Suprapubic skin (tissue), 4 donors: ENCODE results near the gene OMG. TPM values are rescaled to one million over a fixed set of nuclear protein-coding genes. Genes with fewer than 3 reads are reported as not detected.
"Not testable (repeated sequence)": the region's sequence is repeated elsewhere in the genome, so short reads cannot be mapped to it uniquely, and the experiment has no call there.

ENCODE experiments used
- DNase-seq, 2 donors: peaks; one replicate each; pipeline ENCODE4 v3.0.0-alpha.2; 2019; ENCODE audit warnings: low spot score in 2 of 2
- H3K27ac ChIP-seq: fragments of 200-600 bp; sonication (generic); one replicate; pipeline ENCODE4 v1.5.1; 2019
- H3K27me3 ChIP-seq: fragments of 200-600 bp; sonication (generic); one replicate; pipeline ENCODE4 v1.5.1; 2019
- H3K36me3 ChIP-seq: fragments of 200-600 bp; sonication (generic); one replicate; pipeline ENCODE4 v1.5.1; 2019
- H3K4me1 ChIP-seq: fragments of 200-600 bp; sonication (generic); one replicate; pipeline ENCODE4 v1.5.1; 2019
- H3K4me3 ChIP-seq: fragments of 200-600 bp; sonication (generic); one replicate; pipeline ENCODE4 v1.5.1; 2019; ENCODE audit warnings: mild to moderate bottlenecking
- H3K9me3 ChIP-seq: fragments of 200-600 bp; sonication (generic); one replicate; pipeline ENCODE4 v1.5.1; 2019
- EP300 ChIP-seq: sonication (generic); formaldehyde crosslinking; IDR thresholded peaks from one replicate; pipeline ENCODE4 v1.6.1; 2017; ENCODE audit warnings: antibody characterized with exemption
- POLR2A ChIP-seq, 2 donors: fragments of 450-650 bp; IDR thresholded peaks; one replicate each; pipeline ENCODE4 v1.6.1; 2017; ENCODE audit warnings: antibody characterized with exemption in 2 of 2, mild to moderate bottlenecking in 2 of 2, moderate library complexity in 2 of 2
- POLR2AphosphoS5 ChIP-seq, 3 donors: sonication (generic); formaldehyde crosslinking; IDR thresholded peaks; one replicate each; pipeline ENCODE4 v1.6.1; 2017; ENCODE audit warnings: antibody characterized with exemption in 3 of 3
- WGBS: methylation state at CpG from one replicate; pipeline ENCODE4 v1.1.5; 2018; 5-methylcytosine and 5-hydroxymethylcytosine counted together
- total RNA-seq, 4 donors: library from RNA; depleted of rRNA; stranded (reverse); fragments of >200 nt; gene quantifications; one replicate each; pipeline ENCODE4 v1.1.0, GENCODE V29; 2016
- TF ChIP-seq, protein P1 (sequence below), 2 donors: fragments of 200-600 bp in 1 of 2; fragments of 450-650 bp in 1 of 2; sonication (generic) in 1 of 2; IDR thresholded peaks; one replicate each; pipeline ENCODE4 v1.5.1; 2016 to 2019; ENCODE audit warnings: antibody characterized with exemption in 2 of 2, mild to moderate bottlenecking in 1 of 2, moderate library complexity in 1 of 2

OMG gene
- total RNA-seq, 4 donors from 2014 or later: not detected

DNA sequence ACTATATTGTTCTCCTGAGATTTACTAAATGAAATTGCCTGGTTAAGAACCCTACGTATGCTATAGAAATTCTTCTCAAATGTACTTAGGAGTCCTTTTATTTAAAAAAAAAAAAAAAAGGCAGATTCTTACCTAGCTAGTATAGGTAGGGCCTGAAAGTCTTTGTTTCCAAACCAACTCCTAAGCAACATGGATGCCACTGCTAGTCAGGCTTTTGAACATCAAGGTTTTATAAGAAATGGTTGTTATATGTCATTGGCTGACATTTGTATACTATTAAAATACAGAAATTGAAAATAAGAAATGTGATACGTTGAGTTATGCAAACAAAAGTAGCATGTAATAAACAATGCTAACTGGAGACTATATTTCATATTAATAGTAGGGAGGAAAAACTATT lies 23.2 kb upstream of the OMG start:
- DNase-seq: no peak
- Histone ChIP-seq H3K27me3 (no peaks in the 10 kb centered on the region), H3K27ac (no peak overlapping the region), H3K36me3 (no peaks in the 10 kb centered on the region), H3K4me3 (peak overlapping the region; percentile 33), H3K4me1 (peaks cover 12% of the 10 kb centered on the region), H3K9me3 (no peaks in the 10 kb centered on the region)
- 80% methylated on average over 2 of the region's 2 CpGs for WGBS
- TF ChIP-seq EP300 (no peak), POLR2AphosphoS5 (IDR thresholded peaks at IDR 0.05) (no peak), POLR2A (IDR thresholded peaks at IDR 0.05) (no peak)
- TF ChIP-seq, protein P1, sequence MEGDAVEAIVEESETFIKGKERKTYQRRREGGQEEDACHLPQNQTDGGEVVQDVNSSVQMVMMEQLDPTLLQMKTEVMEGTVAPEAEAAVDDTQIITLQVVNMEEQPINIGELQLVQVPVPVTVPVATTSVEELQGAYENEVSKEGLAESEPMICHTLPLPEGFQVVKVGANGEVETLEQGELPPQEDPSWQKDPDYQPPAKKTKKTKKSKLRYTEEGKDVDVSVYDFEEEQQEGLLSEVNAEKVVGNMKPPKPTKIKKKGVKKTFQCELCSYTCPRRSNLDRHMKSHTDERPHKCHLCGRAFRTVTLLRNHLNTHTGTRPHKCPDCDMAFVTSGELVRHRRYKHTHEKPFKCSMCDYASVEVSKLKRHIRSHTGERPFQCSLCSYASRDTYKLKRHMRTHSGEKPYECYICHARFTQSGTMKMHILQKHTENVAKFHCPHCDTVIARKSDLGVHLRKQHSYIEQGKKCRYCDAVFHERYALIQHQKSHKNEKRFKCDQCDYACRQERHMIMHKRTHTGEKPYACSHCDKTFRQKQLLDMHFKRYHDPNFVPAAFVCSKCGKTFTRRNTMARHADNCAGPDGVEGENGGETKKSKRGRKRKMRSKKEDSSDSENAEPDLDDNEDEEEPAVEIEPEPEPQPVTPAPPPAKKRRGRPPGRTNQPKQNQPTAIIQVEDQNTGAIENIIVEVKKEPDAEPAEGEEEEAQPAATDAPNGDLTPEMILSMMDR (IDR thresholded peaks at IDR 0.05): no peak

DNA sequence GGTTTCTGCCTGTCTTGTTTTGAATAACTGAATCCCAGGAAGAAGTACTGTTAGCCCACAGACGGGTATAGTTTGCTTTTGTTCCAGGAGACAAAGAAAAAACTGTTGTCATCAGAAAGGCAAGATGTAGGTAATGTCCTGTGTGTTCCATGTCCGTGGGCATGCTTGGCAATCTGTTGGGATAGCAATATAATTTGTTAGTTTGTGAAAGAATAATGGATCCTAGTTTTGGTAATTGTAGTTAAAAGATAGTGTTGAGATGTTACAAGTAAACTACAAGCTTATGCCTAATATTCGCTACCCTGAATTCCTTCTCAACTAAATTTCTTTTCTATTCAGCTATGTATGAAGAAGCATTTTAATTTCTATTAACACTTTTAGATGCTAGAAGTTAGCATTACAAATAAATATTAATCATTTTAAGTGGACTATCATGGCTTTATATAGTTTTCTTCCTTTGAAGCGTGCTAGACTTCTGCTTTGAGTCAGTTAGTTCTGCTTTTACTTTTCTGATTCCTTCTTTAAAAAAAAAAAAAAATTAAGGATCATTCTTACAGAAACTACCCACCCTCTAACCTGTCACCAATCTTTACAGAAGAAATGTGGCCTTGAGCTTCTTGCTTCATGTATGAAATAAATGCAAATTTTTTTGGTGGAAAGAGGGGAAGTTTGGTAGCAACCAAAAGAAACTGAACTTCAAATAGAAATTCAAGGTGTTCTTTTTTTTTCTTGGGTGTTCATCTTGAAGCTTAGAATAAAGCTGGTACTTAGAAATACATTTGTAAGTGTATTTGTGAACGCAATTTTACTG lies 22.0 kb upstream of the OMG start:
- no peak for DNase-seq
- peaks cover 12% of the 10 kb centered on the region for H3K4me1 ChIP-seq
- no peaks in the 10 kb centered on the region for H3K36me3 ChIP-seq
- no peaks in the 10 kb centered on the region for H3K27me3 ChIP-seq
- TF ChIP-seq POLR2AphosphoS5 (IDR thresholded peaks at IDR 0.05) (no peak), POLR2A (IDR thresholded peaks at IDR 0.05) (no peak), EP300 (no peak)
- TF ChIP-seq, protein P1 (IDR thresholded peaks at IDR 0.05): no peak
- H3K4me3 ChIP-seq: peak overlapping the region; percentile 33
- WGBS: 78% methylated on average over 5 of the region's 5 CpGs
- H3K9me3 ChIP-seq: no peaks in the 10 kb centered on the region
- peak overlapping the region; percentile 86 for H3K27ac ChIP-seq

DNA sequence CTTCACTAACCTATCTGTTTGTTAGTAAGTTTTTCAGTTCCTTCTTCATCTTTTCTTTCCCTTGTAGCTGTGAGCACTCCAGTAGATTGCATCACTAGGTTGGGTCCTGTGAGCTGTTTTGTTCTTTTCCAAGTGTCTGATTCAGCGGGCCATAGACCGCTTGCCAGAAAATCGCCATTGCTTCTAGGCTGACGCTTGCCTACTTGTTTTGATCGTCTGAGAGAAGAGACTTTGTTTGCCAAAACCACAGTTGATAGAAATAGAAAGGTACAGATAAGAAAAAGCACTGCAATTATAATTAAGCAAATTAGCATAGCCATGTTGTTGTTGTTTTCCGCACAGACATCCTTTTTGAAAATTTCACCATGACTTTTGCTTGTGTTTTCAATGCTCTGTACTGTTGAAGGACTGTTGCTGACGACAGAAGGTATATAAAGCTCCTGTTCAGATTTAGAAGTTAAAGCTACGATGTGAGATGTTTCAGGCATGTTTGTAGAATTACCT lies 21.3 kb upstream of the OMG start:
- DNase-seq: peak in 1 of 2 donors; percentile 74
- TF ChIP-seq, protein P1 (IDR thresholded peaks at IDR 0.05): no peak
- TF ChIP-seq POLR2AphosphoS5 (IDR thresholded peaks at IDR 0.05): peak in 1 of 3 donors; percentile 53
- Histone ChIP-seq H3K4me3 (peak overlapping the region; percentile 33), H3K27ac (peak overlapping the region; percentile 86), H3K9me3 (no peaks in the 10 kb centered on the region), H3K4me1 (peaks cover 12% of the 10 kb centered on the region), H3K36me3 (no peaks in the 10 kb centered on the region), H3K27me3 (no peaks in the 10 kb centered on the region)
- 52% methylated on average over 8 of the region's 8 CpGs for WGBS

DNA sequence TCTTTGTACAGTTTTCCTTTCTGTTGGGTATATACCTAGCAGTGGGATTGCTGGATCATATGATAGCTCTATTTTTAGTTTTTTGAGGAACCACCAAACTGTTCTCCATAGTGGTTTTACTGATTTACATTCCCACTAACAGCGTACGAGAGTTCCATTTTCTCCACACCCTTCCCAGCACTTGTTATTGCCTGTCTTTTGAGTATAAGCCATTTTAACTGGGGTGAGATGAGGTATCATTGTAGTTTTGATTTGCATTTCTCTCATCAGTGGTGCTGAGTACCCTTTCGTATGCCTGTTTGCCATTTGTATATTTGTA lies 17.7 kb upstream of the OMG start:
- TF ChIP-seq, protein P1 (IDR thresholded peaks at IDR 0.05): no peak
- TF ChIP-seq POLR2AphosphoS5 (IDR thresholded peaks at IDR 0.05): no peak
- no peak for TF ChIP-seq EP300
- Histone ChIP-seq H3K4me3 (no peak overlapping the region), H3K27me3 (no peaks in the 10 kb centered on the region), H3K9me3 (no peaks in the 10 kb centered on the region), H3K36me3 (no peaks in the 10 kb centered on the region), H3K4me1 (peaks cover 12% of the 10 kb centered on the region), H3K27ac (peak overlapping the region; percentile 32)
- 82% methylated on average over 3 of the region's 3 CpGs for WGBS
- no peak for DNase-seq

DNA sequence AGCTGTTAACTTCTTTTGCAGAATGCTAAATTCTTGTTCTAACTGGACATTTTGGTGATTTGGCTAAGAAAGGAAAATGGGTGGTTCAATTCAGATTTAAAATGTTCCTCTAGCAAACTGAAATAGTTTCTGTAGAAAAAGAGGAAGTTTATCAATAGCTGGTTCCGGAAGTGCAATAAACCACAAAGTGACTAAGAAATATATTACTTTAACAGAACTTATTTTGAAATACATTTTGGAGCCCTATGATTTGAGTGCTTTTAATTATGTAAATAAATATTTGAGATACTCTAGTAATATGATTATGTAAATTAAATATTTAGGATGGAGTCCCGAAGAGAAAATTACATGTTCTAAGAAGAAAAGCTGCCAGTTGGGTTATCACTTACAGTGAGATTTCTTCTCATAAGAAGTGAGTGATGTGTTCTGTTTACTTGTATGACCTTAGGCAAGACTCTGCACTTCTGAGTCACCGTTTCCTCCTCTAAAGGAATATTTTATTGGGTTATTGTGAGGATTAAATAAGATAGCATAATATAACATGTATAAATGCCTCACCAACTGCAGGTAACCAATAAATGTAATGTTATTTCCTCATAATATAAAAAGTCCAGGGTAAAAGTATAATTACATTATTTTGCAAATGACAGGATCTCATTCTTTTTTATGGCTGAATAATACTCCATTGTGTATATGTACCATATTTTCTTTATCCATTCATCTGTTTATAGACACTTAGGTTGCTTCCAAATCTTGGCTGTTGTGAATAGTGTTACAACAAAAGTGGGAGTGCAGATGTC lies 17.1 kb upstream of the OMG start, which contains the start of gene EVI2B:
EVI2B (minus strand) TSS at position 73 of the 800 bp plus-strand sequence. CDS start 8,445 bp downstream, outside the sequence.
- Histone ChIP-seq H3K9me3 (no peaks in the 10 kb centered on the region), H3K4me1 (peaks cover 12% of the 10 kb centered on the region), H3K27me3 (no peaks in the 10 kb centered on the region), H3K4me3 (peak within 1 kb of the TSS; percentile 27), H3K36me3 (no peaks in the 10 kb centered on the region), H3K27ac (peak within 1 kb of the TSS; percentile 32)
- 40% methylated on average over 3 of the region's 3 CpGs for WGBS
- TF ChIP-seq, protein P1 (IDR thresholded peaks at IDR 0.05): no peak
- no peak for TF ChIP-seq POLR2AphosphoS5 (IDR thresholded peaks at IDR 0.05)
- DNase-seq: no peak

DNA sequence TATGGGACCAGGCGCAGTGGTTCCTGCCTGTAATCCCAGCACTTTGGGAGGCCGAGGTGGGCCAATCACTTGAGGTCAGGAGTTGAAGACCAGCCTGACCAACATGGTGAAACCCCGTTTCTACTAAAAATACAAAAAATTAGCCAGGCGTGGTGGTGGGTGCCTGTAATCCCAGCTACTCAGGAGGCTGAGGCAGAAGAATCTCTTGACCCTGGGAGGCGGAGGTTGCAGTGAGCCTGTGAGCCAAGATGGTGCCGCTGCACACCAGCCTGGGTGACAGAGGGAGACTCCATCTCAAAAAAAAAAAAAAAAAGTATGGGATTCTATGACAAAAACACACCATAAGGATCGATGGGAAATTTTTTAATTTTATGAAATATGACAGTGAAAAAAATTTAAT lies 15.2 kb upstream of the OMG start:
- 85% methylated on average over 7 of the region's 7 CpGs for WGBS
- Histone ChIP-seq H3K27ac (peak overlapping the region; percentile 8), H3K4me3 (peak overlapping the region; percentile 27)
- not testable (repeated sequence) for H3K36me3 ChIP-seq, DNase-seq, H3K27me3 ChIP-seq, H3K4me1 ChIP-seq, H3K9me3 ChIP-seq
